H1 (cell line): ENCODE results near the gene SPON2. TPM values are rescaled to one million over a fixed set of nuclear protein-coding genes. Genes with fewer than 3 reads are reported as not detected.

Experiments
- USF2 ChIP-seq: IDR thresholded peaks from 2 replicates; pipeline ENCODE4 v1.6.1; 2011; ENCODE audit warnings: low read length, improper control_type of control experiment
- polyA plus RNA-seq, 7 experiments: library from polyadenylated mRNA; depleted of rRNA in 3 of 7; stranded (reverse) in 5 of 7; unstranded in 2 of 7; fragments of >200 nt in 5 of 7; fragments of 200-250 nt in 2 of 7; gene quantifications; 1 replicate in 5 of 7; 2 replicates in 1 of 7; 4 replicates in 1 of 7; pipeline versions ENCODE4 v1.2.1 to v1.2.3, GENCODE V29; 2011 to 2013; ENCODE audit warnings: missing spikeins in 2 of 7, mixed read lengths in 2 of 7
- total RNA-seq: library from RNA; stranded (reverse); fragmentation: NEBNext Ultra II Directional; extraction: Animal tissue kit (Norgen Biotek cat#: 25700); gene quantifications from 2 replicates; pipeline ENCODE4 v1.2.1, GENCODE V29; 2021

Gene SPON2
- total and polyA plus RNA-seq, 2 of the 8 experiments (the other 6 are each of a cell fraction or from before 2014, with no cell fraction given) = 2.8 to 3.2 TPM

- TF ChIP-seq USF2 = no peak
Observed at GRCh38 chr4:1204286-1204827, 32.0 kb upstream of the SPON2 start (continued).
